Amniotic epithelial cell (primary cell): ENCODE data around the gene CUEDC1.

Experiments
- DNase-seq: peaks from one replicate; pipeline ENCODE4 v3.0.0-alpha.2; 2010; ENCODE audit warnings: low read depth

Gene CUEDC1

DNA sequence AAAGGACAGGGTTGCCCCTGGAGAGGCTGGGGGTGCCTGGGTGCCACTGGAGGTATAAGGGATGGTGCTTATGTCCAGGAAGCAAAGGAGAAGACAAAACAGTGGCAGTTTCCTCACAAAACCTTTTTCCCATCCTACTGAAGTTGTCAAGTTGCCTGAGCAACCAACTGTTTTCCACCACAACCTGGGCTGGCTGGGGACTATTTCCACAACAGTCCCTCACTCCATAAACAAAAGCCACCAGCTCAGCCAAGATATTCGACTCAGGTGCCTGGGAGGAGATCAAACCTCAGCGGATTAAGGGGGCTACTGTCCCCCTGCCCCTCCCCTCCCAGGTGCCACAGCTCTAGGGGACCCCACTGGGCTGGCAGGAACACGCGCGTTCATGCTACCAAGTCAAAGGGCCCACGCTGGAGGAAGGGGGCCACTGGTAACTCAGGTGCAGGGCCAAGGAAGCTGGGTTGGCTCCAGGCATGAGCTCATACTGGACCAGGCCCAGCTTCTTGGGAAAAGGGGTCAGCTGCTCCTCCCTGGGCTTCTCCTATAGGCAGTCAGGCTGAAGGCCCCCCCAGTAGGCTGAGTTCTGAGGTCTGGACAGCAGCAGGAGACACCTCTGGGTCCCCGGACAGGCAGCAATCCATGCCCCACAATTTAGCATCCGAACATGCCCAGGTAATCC lies 59.7 kb downstream of the CUEDC1 start:
- DNase-seq = no peak

DNA sequence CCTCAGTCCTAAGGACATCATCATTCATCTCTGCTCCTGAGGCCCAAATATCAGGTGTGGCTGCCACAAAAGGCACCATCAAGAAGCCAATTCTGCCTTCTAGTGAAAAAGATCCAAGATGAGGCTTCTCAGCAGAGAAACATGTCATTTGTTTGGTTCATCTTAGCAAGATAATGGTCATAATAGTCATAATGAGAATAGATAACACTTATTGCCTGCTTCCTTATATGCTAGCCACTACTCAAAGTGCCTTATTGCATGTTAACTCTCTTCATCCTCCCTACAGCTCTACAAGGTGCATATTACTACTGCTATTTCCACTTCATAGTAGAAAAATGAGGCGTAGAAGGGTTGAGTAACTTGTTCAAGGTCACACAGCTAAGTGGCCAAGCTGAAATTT lies 60.4 kb downstream of the CUEDC1 start:
- no peak for DNase-seq

DNA sequence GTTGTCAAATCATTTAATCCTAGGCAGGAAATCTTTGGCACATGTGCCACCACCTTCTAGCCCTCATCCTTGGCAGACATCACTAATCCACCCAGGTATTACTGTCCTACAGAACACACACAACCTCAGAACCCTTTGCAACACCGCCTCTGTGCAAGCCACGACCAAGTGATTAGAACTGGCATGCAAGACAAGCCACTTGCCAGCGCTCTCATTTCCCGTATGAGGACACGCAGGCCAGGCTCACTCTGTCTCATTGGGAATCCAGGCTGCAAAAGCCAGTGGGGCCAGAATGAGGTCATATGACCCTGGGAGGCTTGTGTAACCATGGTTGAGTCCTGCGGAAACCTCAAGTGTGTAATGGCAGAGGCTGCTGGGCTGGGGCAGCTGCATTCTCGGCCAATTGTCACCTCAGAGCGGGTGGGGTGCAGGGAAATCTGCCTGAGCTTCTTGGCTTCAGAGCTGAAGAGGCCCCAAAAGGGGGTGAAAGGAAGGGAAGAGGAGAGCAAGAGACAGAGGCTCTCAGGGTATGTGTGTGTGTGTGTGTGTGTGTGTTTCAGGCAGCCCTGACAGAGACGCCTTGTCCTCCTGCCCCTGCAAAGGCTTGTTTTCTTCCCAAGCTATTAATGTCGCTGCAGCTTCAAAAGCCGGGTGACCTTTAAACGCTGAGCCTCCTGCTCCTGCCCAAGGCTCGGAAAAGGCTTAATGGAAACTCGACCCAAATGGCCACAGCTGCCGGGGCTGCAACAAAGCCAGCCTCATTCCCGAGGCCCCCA lies 62.2 kb downstream of the CUEDC1 start:
- peak; percentile 98 for DNase-seq

- DNase-seq = peak; percentile 83
These were observed 62.9 kb downstream of the CUEDC1 start for GRCh38 chr17:57892146-57892819.

GRCh38 chr17:57890857-57891232 lies 64.4 kb downstream of the CUEDC1 start:
- no peak for DNase-seq

DNA sequence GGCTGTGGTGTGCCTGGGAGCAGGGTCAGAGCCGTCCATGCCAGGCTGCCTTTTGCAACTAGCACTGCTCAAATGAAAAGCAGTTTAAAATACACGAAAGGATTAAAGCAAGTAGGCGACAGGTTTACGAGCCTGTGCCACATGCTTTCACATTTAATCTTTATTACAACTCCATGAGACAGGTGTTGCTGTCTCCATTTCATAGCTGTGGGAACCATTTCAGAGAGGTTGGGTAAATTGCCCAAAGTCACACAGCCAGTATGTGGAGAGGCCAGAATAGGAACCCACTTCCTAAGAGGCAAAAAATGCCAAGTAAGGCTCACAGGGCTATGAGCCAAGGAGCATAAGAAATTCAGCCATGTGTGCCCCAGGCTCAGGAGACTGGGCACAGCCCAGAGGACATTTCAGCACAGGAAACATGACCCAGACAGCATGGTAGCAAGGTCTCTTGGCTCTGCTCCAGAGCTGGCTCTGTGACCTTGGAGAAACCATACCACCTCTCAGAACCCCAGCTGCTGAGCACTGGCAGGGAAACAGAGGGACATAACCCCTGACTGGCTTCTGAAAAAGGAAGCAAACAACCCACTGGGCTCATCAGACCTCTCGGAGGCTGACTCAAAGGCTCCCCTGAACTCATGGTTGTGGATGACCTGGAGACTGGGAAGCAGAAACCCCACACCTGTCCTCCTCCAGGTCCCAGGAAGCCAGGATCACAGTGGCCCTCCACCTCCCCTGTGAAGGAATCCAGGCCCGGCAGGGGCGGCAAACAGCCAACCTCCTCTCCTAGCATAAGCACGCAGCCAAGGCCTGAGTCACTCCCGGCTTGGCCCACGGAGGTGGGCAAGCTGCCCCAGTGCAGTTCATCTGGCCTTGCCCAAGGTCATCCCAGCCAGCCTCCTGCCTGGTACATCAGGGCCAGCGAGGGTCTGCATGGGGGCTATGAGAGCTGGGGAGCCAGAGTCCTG lies 65.0 kb downstream of the CUEDC1 start:
- peak; percentile 81 for DNase-seq

DNA sequence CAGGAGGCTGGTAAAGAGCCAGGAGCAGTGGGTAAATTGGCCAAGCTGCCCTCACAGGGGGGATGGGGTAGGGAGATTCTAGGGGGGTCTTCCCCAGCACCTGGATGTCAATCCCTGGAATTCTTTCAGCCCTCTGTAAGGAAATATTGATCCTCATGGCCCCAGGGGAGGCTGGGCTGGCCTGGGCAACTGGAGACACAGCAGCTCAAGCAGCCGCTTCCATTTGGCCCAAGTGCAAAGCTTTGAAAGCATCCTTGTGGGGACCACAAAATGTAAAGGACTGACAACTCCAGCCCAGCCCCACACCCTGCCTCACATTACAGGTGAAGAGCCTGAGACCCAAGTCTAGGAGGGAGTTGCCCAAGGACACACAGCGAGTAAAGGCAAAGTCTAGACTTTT lies 66.0 kb downstream of the CUEDC1 start:
- DNase-seq = no peak

DNA sequence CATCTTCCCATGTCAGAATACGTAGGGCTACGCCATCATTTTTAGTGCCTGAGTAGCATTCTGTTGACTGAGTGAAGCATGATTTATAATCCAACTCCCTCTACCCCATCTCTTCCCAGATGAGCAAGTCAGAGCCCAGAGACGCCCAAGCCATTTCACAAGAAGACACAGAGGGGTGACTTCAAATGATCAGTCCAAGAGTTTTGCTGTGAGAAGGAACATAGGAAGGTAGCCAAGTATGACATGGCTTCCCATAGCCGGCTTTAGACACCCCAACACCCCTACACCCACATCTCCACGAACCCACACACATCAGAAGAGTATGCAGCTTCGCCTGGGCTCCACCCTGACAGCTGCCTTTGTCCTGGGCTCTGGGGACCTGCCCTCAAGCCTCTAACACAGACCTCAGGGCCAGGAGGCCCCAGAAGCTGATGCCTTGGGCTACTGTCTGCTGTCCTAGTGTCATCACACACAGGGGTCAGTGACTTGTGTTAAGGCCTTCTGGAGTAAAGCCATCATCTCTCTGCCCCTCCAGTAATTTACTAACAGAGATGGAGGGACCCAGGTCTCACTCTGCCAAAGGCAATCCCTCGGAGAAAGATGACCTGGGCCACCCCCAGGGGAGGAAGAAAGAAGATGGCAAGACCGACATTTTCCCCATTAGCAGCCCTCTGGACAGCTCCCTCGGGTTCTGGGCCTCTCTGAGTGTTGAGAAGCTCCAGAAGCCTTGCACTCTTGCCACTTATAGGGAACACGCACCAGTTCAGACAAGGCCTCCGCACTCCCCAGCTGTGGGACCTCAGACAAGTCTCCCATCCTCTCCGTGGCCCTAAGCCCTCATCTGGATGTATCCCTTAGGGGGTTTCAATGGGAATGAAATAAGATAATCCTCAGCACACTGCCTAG lies 66.6 kb downstream of the CUEDC1 start:
- DNase-seq = no peak

DNA sequence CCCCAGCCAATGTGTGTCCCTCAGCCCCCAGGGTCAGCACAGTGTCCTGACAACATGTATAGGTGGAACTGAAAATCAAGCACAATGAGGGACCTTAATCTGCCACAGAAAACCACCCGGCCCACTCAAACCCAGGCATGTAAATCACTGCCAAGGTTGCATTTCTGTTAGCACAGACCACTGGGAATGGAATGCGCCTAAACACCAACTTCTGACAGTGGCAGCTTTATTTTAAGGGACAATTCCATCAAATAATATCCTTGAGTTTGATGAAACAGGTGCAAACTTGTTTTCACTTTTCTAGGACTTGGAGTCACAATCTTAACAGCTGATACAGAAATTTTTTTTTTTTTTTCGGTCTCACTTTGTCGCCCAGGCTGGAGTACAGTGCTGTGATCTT lies 68.1 kb downstream of the CUEDC1 start:
- no peak for DNase-seq

GRCh38 chr17:57886020-57886419 lies 69.2 kb downstream of the CUEDC1 start:
- no peak for DNase-seq

- no peak for DNase-seq
These were observed 69.9 kb downstream of the CUEDC1 start for GRCh38 chr17:57885148-57885915.

DNA sequence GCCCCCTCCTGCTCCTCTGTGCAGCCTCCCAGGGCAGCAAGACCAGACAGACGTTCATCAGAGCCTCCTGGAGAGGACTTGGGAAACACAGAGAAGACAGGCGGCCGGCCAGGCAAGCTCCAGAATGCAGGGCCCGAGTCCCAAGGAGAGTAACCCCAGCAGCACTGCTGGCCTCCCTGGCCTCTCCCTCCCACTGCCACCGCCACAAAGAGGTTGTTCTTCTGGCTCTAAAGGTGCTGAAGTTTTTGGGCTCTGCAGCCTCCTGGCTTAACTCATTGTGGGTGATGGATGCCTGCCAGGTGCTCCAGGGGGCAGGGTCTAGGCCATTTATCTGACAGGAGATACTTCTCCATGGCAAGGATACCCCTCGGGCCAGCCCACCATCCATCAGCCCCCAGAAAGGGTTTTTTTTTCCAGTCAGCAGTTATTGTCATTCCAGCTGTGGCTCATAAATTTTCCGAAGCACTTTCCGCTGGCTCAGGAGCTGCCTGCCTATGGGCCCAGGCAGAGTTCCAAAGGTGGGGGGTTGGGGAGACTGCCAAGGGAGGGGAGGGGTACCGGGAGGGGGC lies 73.3 kb downstream of the CUEDC1 start:
- DNase-seq = no peak

GRCh38 chr17:57881143-57881542 lies 74.1 kb downstream of the CUEDC1 start:
- DNase-seq = peak; percentile 71

GRCh38 chr17:57880086-57880456 lies 75.1 kb downstream of the CUEDC1 start:
- DNase-seq = no peak

GRCh38 chr17:57879437-57880085 lies 75.7 kb downstream of the CUEDC1 start:
- DNase-seq = no peak

GRCh38 chr17:57877803-57878377 lies 77.3 kb downstream of the CUEDC1 start:
- DNase-seq = peak; percentile 46

DNA sequence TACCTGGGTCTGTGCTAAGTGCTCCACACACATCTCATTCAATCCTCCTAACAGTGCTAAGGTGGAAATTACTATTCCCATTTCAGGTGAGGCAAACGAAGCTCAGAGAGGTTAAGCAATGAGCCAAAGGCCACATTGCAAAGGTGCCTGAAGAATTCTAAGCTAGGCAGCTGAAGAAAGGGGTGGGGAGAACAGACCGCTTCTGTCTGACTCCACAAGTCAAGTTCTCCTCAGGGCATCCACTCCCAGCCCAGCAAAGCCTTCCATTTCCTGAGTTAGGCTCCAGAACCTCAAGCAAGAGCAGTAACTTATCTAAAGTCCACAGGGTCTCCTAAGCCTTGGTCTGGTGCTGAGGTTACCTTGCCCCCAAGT lies 78.4 kb downstream of the CUEDC1 start:
- DNase-seq = no peak

DNA sequence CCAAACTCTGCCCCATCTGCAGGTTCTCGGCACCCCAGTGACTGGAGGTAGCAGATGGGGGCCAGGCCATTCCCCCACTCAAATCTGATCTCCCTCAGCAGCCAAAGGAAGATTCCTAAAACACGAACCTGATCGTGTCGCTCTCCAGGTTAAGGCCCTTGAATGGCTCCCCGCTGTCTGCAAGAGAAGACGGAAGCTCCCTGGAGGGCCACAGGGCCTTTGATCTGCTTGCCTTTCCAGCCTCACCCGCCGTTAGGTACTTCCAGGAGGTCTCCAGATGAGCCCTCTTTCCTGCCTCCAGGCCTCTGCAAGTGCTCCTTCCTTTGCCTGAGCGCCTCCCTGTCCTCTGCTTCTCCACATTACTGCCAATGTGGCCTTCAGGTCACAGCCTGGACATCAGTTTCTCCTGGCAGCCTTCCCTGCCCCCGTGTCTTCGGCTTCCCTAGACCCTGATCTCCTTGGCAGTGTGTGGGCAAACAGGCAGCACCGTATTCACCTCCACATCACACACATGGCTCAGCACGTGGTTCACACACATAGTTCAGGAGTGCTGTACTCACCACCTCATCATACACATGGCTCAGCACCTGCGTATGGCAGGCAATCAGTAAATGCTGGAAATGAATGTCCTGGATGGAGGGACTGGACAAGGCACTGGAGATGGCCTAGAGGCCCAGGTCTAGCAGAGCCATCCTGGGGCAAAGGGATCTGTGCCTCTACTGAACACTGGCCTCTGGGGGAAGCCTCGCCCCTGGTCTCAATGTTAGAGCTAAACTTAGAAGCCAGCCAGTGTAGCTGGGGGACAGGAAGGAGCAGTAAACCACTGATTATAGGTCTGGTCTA lies 79.0 kb downstream of the CUEDC1 start:
- no peak for DNase-seq
